OCI-LY3 (cell line): ENCODE data around the gene TMEM258.

Source experiments
- CTCF ChIP-seq: fragments of 200-600, 300-600 bp; sonication (generic); IDR thresholded peaks from 2 replicates; pipeline ENCODE4 v1.5.1; 2014; ENCODE audit warnings: antibody characterized with exemption, low read length, low read depth
- EZH2phosphoT487 ChIP-seq: fragments of 200-600 bp; shearing (Covaris generic); IDR thresholded peaks from 2 replicates; pipeline ENCODE4 v1.6.1; 2018; ENCODE audit warnings: antibody characterized with exemption, mixed run types, low read depth

- TF ChIP-seq CTCF = no peak
- TF ChIP-seq EZH2phosphoT487 = no peak
Observed at GRCh38 chr11:61833471-61833870, 41.1 kb upstream of the TMEM258 start.
